HCEC 1CT (cell line): ENCODE results near the gene BMX.

Experiments
- DNase-seq: peaks from one replicate; pipeline ENCODE4 v3.0.0-alpha.2; 2017

The BMX gene

DNA sequence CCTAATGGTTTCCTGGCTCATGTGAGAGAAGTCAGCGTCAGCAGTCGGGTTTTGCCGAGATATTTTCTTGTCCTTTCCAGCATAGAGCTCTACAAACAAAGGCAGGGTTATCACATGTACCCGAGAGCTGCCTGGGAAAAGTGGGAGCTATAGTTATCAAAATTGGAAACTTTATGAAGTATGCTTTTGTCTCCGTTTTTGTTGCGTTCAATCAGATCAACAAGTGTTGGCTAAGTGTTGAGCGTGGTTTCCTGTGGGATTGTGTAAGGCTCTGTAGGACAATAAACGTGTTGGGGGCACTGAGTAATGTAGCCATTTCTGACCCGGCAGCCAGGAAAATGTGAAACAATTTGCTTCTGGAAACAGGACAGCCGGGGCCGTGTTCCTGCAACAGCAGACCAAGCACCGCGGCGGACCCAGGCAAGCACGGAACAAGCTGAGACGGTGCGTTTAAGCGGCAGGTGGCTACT, at the start of gene BMX:
Gene BMX (plus strand): TSS at position 311 of the 470 bp plus-strand sequence. CDS start 7,547 bp downstream, outside the sequence.
- no peak for DNase-seq

GRCh38 chrX:15451913-15452312, 48.7 kb upstream of the BMX start:
- no peak for DNase-seq

- peak; percentile 1 for DNase-seq
Observed at GRCh38 chrX:15464704-15465103, 35.9 kb upstream of the BMX start.

GRCh38 chrX:15465347-15465746, 35.3 kb upstream of the BMX start:
- peak; percentile 1 for DNase-seq

GRCh38 chrX:15465896-15466651, 34.5 kb upstream of the BMX start:
- no peak for DNase-seq

DNA sequence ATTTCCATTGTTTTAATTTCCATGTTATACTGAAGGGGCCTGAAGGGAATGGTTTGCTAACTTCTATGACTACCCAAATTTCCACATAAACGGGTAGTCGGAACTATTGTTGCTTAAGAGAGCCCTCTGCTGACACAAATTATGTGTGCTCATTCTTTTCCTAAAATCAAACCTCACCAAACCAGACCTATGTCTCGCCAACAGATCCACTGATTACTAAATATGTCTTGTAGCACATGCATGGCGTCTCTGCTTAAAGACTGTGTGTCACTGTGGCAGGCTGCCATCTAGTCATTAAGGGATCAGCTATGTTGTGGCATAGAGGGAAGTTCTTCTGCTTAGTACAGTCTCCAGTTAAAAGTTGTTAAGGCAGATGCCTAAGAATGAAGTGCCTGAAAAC, 32.6 kb upstream of the BMX start:
- DNase-seq = peak; percentile 42

- DNase-seq = no peak
Observed at GRCh38 chrX:15469613-15470012, 31.0 kb upstream of the BMX start.

DNA sequence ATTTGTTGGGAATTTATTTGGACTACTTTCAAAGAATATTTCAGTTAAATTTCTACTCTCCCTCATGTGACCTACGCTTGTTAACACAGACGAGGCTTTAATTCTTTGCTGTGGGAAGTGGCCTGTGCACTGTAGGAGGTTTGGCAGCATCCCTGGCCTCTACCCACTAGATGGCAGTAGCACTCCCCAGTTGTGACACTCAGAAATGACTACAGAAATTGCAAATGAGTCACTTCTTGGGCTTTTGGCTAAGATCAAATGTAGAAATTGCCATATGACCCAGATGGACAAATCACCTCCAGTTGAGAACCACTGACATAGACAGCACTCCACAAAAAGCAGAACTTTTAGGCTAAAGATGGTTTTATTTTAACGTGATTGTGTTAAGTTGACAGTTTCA, 29.6 kb upstream of the BMX start:
- DNase-seq = peak; percentile 35

DNA sequence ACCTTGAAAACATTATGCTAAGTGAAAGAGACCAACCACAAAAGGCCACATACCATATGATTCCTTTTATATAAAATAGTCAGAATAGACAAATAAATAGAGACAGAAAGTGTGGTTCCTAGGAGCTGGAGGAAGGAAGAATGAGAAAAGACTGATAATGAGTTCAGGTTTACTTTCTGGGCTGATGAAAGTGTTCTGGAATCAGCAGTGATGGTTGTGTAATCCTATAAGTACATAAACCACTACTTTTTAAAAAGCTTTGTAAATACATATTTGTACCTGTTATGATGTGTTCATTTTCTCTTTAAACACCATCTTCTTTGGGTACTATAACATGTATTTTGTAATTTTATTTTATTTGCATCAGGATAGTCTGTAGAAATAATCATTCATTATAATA, 28.1 kb upstream of the BMX start:
- DNase-seq = no peak

GRCh38 chrX:15474028-15474427, 26.6 kb upstream of the BMX start:
- DNase-seq = no peak

DNA sequence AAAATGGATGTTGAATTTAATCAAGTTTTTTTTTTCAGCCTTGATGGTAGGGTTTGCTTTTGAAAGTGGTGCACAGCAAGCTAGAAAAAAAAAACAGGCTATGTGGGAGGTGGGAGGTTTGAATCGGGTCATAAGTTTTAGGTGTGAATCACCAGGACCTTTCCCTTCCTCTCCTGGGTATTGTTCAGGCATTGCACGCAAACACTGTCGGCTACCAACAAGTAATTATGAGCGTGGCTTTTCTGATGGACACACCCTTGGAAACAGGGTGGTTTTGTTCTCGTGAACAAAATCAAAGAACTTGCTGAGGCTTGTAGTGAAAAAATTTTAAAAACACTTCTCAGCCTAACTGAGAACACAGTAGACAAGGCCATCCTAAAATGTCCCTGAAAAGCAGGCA, 25.6 kb upstream of the BMX start:
- DNase-seq = no peak

GRCh38 chrX:15475486-15475885, 25.1 kb upstream of the BMX start:
- DNase-seq = no peak

GRCh38 chrX:15483891-15484290, 16.7 kb upstream of the BMX start:
- no peak for DNase-seq

GRCh38 chrX:15492469-15492868, 8.1 kb upstream of the BMX start:
- no peak for DNase-seq

- peak; percentile 68 for DNase-seq
Observed at GRCh38 chrX:15493118-15493962, 7.3 kb upstream of the BMX start, which contains the start of gene PIR. TSS of gene PIR (minus strand) at chrX:15493333. CDS start at chrX:15491257, 2,076 bp downstream.

GRCh38 chrX:15495801-15496200, 4.8 kb upstream of the BMX start:
- DNase-seq = no peak

DNA sequence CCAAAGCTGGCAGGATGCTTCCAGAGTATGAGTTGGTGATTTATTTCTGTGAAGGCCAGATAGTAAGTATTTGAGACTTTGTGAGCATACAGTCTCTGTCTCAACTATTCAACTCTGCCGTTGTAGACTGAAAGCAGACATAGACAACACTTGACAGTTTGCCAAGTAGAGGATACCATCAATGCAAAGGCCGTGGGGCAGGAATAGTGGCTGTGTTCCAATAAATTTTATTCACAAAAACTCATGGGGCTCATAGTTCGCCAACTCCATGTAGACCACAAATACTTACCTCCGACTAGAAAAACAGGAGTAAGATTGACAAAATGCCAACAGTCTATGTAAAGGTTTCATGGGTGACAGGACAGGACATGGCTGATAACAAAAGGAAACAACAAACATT, 3.8 kb upstream of the BMX start:
- no peak for DNase-seq

GRCh38 chrX:15497865-15498264, 2.7 kb upstream of the BMX start:
- peak; percentile 2 for DNase-seq

GRCh38 chrX:15498741-15499140, 1.9 kb upstream of the BMX start:
- DNase-seq = no peak

DNA sequence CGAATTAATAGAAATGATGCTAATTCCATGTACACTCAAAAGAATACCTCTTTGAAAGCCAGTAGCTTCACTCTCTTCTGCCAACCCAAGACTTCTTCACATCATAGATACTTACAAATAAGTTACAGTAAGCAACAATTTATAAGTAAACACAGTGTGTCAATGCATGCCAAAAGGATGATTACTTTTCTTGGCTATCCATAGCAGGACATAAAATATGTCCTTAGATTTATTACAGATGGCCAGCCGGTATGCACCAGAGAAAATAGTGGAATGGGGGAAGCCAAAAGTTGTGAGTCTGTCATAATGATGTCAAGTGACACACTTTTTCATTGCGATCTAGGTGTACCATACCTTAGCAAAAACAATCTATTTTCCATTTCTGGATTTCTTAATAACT, 631 bp upstream of the BMX start:
- no peak for DNase-seq

- no peak for DNase-seq
Observed at GRCh38 chrX:15501506-15501905, 899 bp downstream of the BMX start.

DNA sequence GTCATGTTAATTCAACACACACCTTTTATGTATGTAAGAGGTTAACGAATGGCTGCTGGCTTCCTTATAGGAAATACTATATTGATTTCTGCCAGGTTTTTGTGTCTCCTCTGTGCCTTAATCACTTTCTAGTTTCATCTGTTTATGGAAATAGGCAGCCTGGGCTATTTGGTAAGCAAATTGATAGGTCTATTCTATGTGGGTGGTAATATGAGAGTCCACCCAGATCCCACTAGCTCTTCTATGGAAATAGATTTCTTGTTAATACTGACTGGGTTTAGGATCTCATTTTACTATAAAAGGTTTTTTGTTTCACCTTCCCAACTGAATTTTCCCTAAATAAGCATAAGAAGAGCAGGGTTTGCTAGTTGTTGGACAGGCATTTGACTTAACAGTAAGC, 4.1 kb downstream of the BMX start:
- no peak for DNase-seq

DNA sequence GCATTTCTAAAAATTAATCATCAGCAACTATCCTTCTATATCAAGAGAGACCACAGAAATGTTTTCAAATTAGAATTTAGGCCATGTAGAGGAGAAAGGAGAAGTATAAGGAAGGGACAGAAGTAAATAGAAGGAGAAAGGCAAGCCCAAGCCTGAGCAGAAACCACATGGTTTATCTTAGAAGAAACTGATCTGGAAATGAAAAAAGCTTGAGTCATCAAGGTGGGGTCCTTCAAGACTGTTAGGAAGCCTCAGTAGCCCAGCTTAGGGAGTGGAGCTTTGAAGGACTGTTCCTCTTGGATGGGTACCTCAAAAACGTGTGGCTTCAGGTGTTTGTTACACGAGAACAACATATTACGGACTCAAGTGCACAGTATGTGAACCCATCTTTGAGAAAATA, 4.5 kb downstream of the BMX start:
- DNase-seq = no peak

DNA sequence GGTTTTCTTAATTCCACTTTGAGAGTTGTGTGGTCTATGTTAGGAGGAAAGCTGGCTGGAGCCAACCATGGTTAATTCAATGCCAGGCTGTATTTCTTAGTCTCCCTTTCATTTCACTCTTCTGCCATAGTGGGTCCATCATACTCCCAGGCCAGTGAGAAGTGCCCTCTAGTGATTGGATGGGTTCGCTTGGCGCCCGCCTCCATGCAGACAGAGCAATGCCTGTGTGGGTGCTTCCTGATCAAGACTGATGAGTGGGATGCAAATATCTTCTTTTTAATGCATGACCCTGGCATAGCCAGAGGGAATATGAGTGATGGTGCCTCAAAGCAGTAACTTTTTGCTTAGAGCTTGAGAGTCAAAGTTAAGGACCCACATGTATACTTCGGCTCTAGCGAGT, 6.4 kb downstream of the BMX start:
- DNase-seq = no peak
